Vagina (tissue), 2 donors: ENCODE results near the gene S100PBP.

Source experiments
- CTCF ChIP-seq, 3 experiments: fragments of 450-650 bp in 2 of 3; fragments of 200-600 bp in 1 of 3; sonication (generic) in 1 of 3; IDR thresholded peaks; one replicate each; pipeline ENCODE4 v1.5.1; 2017 to 2019; ENCODE audit warnings: antibody characterized with exemption in 3 of 3, mild to moderate bottlenecking in 2 of 3, moderate library complexity in 2 of 3
- POLR2A ChIP-seq, 2 donors: fragments of 450-650 bp; IDR thresholded peaks; one replicate each; pipeline ENCODE4 v1.6.1; 2017; ENCODE audit warnings: antibody characterized with exemption in 2 of 2, mild to moderate bottlenecking in 2 of 2, moderate library complexity in 2 of 2
- POLR2AphosphoS5 ChIP-seq, 2 donors: sonication (generic); formaldehyde crosslinking; IDR thresholded peaks; one replicate each; pipeline ENCODE4 v1.9.0; 2017; ENCODE audit warnings: antibody characterized with exemption in 2 of 2, mild to moderate bottlenecking in 2 of 2, low read depth in 1 of 2; ENCODE audit not compliant: insufficient read depth in 1 of 2

DNA sequence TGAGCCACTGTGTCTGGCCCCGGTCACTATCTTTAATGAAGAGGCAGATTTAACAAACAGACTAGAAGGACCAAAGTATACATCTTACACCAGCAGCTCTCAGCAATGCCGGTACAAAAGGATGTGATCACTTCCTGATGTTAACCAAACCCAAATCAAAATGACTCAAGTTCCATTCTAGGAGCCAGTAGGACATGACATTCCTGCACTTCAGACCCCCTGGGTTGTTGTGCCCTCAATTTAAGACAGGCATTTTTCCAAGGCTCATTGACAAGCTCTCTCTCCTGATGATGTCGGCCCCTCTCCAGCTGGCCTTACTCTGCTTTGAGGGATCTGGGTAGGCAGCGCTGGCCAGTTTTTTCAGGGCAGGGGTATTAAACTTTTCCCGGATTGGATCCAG, 35.4 kb upstream of the S100PBP start:
- TF ChIP-seq CTCF (IDR thresholded peaks at IDR 0.05) (no peak), POLR2A (IDR thresholded peaks at IDR 0.05) (no peak), POLR2AphosphoS5 (IDR thresholded peaks at IDR 0.05; ENCODE audit: insufficient read depth in 1 of 2, low read depth in 1 of 2) (no peak)
